HCT116 (cell line): Measurements from ENCODE around the gene FBXL7. TPM values are rescaled to one million over a fixed set of nuclear protein-coding genes. Genes with fewer than 3 reads are reported as not detected.

Source experiments
- ATAC-seq: fragments of 200-7000 bp; cut with Tn5 transposase; 2 replicates; pipeline ENCODE4 v1.9.1; 2020; ENCODE audit warnings: mild to moderate bottlenecking, moderate library complexity
- BruUV-seq: library from RNA; stranded (reverse); fragments of 400-500 nt; replicated peaks from 2 replicates; lab custom pipeline; 2021; lab: Mats Ljungman, UMichigan
- CTCF ChIA-PET: fragments of 300-600 bp; sonication (Branson Sonifier 250); formaldehyde crosslinking; loops from one replicate; lab custom pipeline; 2021; ENCODE audit warnings: antibody characterized with exemption; lab: Charles Lee
- POLR2A ChIA-PET: fragments of 300-600, 350-600 bp; sonication (Branson Sonifier 250); formaldehyde crosslinking; loops from one replicate; lab custom pipeline; 2021; ENCODE audit warnings: antibody characterized with exemption; lab: Charles Lee
- RAD21 ChIA-PET, 2 experiments: fragments of 300-600 bp; sonication (Branson Sonifier 250); formaldehyde crosslinking; loops; one replicate each; lab custom pipeline; 2023; ENCODE audit warnings: low total read pairs in 2 of 2; ENCODE audit not compliant: uncharacterized antibody in 2 of 2, unreplicated experiment in 2 of 2, low non-redundant PET in 1 of 2; lab: Charles Lee
- DNase-seq: peaks from one replicate; pipeline ENCODE4 v3.0.0-alpha.2; 2010; ENCODE audit warnings: low read depth, low spot score
- H2AFZ ChIP-seq: fragments of 200-600 bp; shearing (Covaris generic), sonication (generic); 2 replicates; pipeline ENCODE4 v1.6.1; 2017; ENCODE audit warnings: low read depth, mixed run types, mixed read lengths, antibody characterized with exemption, low read length; ENCODE audit not compliant: poor library complexity, severe bottlenecking
- H3K27ac ChIP-seq: 2 replicates; pipeline ENCODE4 v1.5.1; 2012; ENCODE audit warnings: low read depth, low read length
- H3K27me3 ChIP-seq: fragments of 200-600 bp; sonication (generic); 2 replicates; pipeline ENCODE4 v1.6.1; 2016; ENCODE audit warnings: mixed run types, low read length, mixed read lengths; ENCODE audit not compliant: insufficient read depth
- H3K36me3 ChIP-seq, 2 experiments: fragments of 200-500 bp in 1 of 2; fragments of 200-600 bp in 1 of 2; sonication (Bioruptor generic) in 1 of 2; sonication (generic) in 1 of 2; 2 replicates each; pipeline versions ENCODE4 v1.5.1 to v1.6.1; 2014 to 2016; ENCODE audit warnings: low read length in 2 of 2, inconsistent platforms in 1 of 2, mixed read lengths in 1 of 2, mixed run types in 1 of 2; ENCODE audit not compliant: insufficient read depth in 2 of 2, control insufficient read depth in 1 of 2
- H3K4me1 ChIP-seq, 2 experiments: fragments of 200-600 bp in 1 of 2; sonication (generic) in 1 of 2; 2 replicates each; pipeline versions ENCODE4 v1.5.1 to v1.6.1; 2012 to 2017; ENCODE audit warnings: low read length in 2 of 2, inconsistent platforms in 1 of 2, mild to moderate bottlenecking in 1 of 2, mixed read lengths in 1 of 2, mixed run types in 1 of 2, moderate library complexity in 1 of 2; ENCODE audit not compliant: insufficient read depth in 2 of 2, control insufficient read depth in 1 of 2
- H3K4me2 ChIP-seq: fragments of 200-600 bp; sonication (generic); 2 replicates; pipeline ENCODE4 v1.6.1; 2017; ENCODE audit warnings: mixed run types, low read length, mixed read lengths
- H3K4me3 ChIP-seq, 2 experiments: fragments of 200-600 bp in 1 of 2; sonication (generic) in 1 of 2; replicated peaks in 1 of 2; 2 replicates each; pipeline ENCODE4 v1.5.1; 2011 to 2016; ENCODE audit warnings: low read length in 2 of 2, control low read depth in 1 of 2, low read depth in 1 of 2, mild to moderate bottlenecking in 1 of 2, mixed read lengths in 1 of 2, mixed run types in 1 of 2
- H3K79me2 ChIP-seq: fragments of 200-600 bp; sonication (generic); 2 replicates; pipeline ENCODE4 v1.6.1; 2017; ENCODE audit warnings: mild to moderate bottlenecking, mixed run types, low read length, moderate library complexity, mixed read lengths; ENCODE audit not compliant: insufficient read depth
- H3K9ac ChIP-seq: fragments of 200-600 bp; sonication (generic); 2 replicates; pipeline ENCODE4 v1.6.1; 2016; ENCODE audit warnings: low read length, mixed read lengths
- H3K9me2 ChIP-seq: fragments of 200-600 bp; sonication (generic), shearing (Covaris generic); 2 replicates; pipeline ENCODE4 v1.6.1; 2017; ENCODE audit warnings: mixed run types, mild to moderate bottlenecking, moderate library complexity; ENCODE audit not compliant: insufficient read depth
- H3K9me3 ChIP-seq, 2 experiments: fragments of 200-500 bp in 1 of 2; fragments of 200-600 bp in 1 of 2; sonication (Bioruptor generic) in 1 of 2; sonication (generic) in 1 of 2; 2 replicates each; pipeline ENCODE4 v1.6.1; 2014 to 2017; ENCODE audit warnings: low read length in 2 of 2, mixed read lengths in 2 of 2, inconsistent platforms in 1 of 2, low read depth in 1 of 2, mild to moderate bottlenecking in 1 of 2, mixed run types in 1 of 2, moderate library complexity in 1 of 2; ENCODE audit not compliant: control insufficient read depth in 1 of 2, insufficient read depth in 1 of 2
- H4K20me1 ChIP-seq: fragments of 200-600 bp; sonication (generic), shearing (Covaris generic); 2 replicates; pipeline ENCODE4 v1.6.1; 2017; ENCODE audit warnings: mixed run types, mild to moderate bottlenecking, moderate library complexity; ENCODE audit not compliant: insufficient read depth
- CEBPB ChIP-seq: IDR thresholded peaks from 2 replicates; pipeline ENCODE4 v1.6.1; 2012; ENCODE audit warnings: low read depth
- EGR1 ChIP-seq: IDR thresholded peaks from 2 replicates; pipeline ENCODE4 v1.6.1; 2012; ENCODE audit warnings: low read depth
- EZH2 ChIP-seq: fragments of 200-600 bp; sonication (generic); IDR thresholded peaks from 2 replicates; pipeline ENCODE4 v1.6.1; 2017; ENCODE audit warnings: antibody characterized with exemption, mixed run types
- EZH2phosphoT487 ChIP-seq: fragments of 200-600 bp; IDR thresholded peaks from 2 replicates; pipeline ENCODE4 v1.6.1; 2018; ENCODE audit warnings: antibody characterized with exemption, borderline replicate concordance
- FOSL1 ChIP-seq: IDR thresholded peaks from 2 replicates; pipeline ENCODE4 v1.6.1; 2012; ENCODE audit warnings: low read depth
- JUND ChIP-seq: IDR thresholded peaks from 2 replicates; pipeline ENCODE4 v1.6.1; 2012
- MAX ChIP-seq: IDR thresholded peaks from 2 replicates; pipeline ENCODE4 v1.6.1; 2012
- POLR2A ChIP-seq: IDR thresholded peaks from 2 replicates; pipeline ENCODE4 v1.7.0; 2011; ENCODE audit warnings: borderline replicate concordance; ENCODE audit not compliant: insufficient read depth, insufficient read length; ENCODE audit errors: extremely low read depth
- RAD21 ChIP-seq: IDR thresholded peaks from 2 replicates; pipeline ENCODE4 v1.6.1; 2012; ENCODE audit warnings: low read depth, mild to moderate bottlenecking
- SIN3A ChIP-seq: IDR thresholded peaks from 2 replicates; pipeline ENCODE4 v1.6.1; 2012; ENCODE audit warnings: low read depth
- SRF ChIP-seq: IDR thresholded peaks from 2 replicates; pipeline ENCODE4 v1.6.1; 2012; ENCODE audit warnings: low read depth
- ZNF274 ChIP-seq: fragments of 200-500 bp; sonication (Bioruptor generic); IDR thresholded peaks from 2 replicates; pipeline ENCODE4 v1.6.1; 2014; ENCODE audit warnings: mild to moderate bottlenecking, low read depth, low read length, inconsistent platforms
- intact Hi-C: fragments of 100-400 bp; cut with micrococcal nuclease; formaldehyde crosslinking; loops from 2 replicates; pipeline ENCODE4 v1.10.0; 2022
- total RNA-seq: library from RNA; stranded (reverse); gene quantifications from one replicate; pipeline ENCODE4 v1.2.1, GENCODE V29; 2021; ENCODE audit not compliant: unreplicated experiment

The FBXL7 gene
- total RNA-seq, 1 experiment from 2014 or later = 0.05 TPM

GRCh38 chr5:15575666-15576065 is 75.7 kb downstream of the FBXL7 start:
- ChIA-PET POLR2A (no interaction called here), CTCF (no interaction called here), RAD21 (no interaction called here)
- Histone ChIP-seq H3K36me3 (no peaks in the 10 kb centered on the region), H3K27ac (no peak overlapping the region), H2AFZ (no peak overlapping the region), H3K4me3 (no peak overlapping the region), H3K9me2 (no peaks in the 10 kb centered on the region), H3K4me1 (no peaks in the 10 kb centered on the region), H3K4me2 (no peak overlapping the region), H4K20me1 (no peaks in the 10 kb centered on the region), H3K27me3 (no peaks in the 10 kb centered on the region), H3K9me3 (peaks cover 10 to 14% of the 10 kb centered on the region in 2 experiments; a peak in 2 of 4 replicates), H3K9ac (no peak overlapping the region), H3K79me2 (no peaks in the 10 kb centered on the region)
- DNase-seq (no peak), ATAC-seq (no peak)
- intact Hi-C loops = no loop called here
- no TSS peak for BruUV-seq
- TF ChIP-seq EZH2phosphoT487 (no peak), MAX (no peak), FOSL1 (no peak), SIN3A (no peak), EGR1 (no peak), ZNF274 (no peak), RAD21 (no peak), CEBPB (no peak), EZH2 (no peak), SRF (no peak)
- TF ChIP-seq, all 23 proteins: peak for 0

GRCh38 chr5:15577132-15577531 is 77.2 kb downstream of the FBXL7 start:
- no peak overlapping the region for H3K27ac ChIP-seq
- H3K9me2 ChIP-seq = no peaks in the 10 kb centered on the region
- H3K27me3 ChIP-seq = no peaks in the 10 kb centered on the region
- ATAC-seq (no peak), DNase-seq (no peak)
- ChIA-PET CTCF (no interaction called here), RAD21 (no interaction called here), POLR2A (no interaction called here)
- H3K4me1 ChIP-seq = no peaks in the 10 kb centered on the region
- H3K4me3 ChIP-seq = no peak overlapping the region
- no peak overlapping the region for H3K4me2 ChIP-seq
- TF ChIP-seq SRF (no peak), EGR1 (no peak), JUND (no peak), CEBPB (no peak), POLR2A (no peak), FOSL1 (no peak), EZH2 (no peak)
- TF ChIP-seq, all 23 proteins: peak for 0
- no peak overlapping the region for H3K9ac ChIP-seq
- no peaks in the 10 kb centered on the region for H3K36me3 ChIP-seq
- H4K20me1 ChIP-seq = no peaks in the 10 kb centered on the region
- intact Hi-C loops = no loop called here
- H2AFZ ChIP-seq = no peak overlapping the region
- H3K79me2 ChIP-seq = no peaks in the 10 kb centered on the region
- no TSS peak for BruUV-seq
- H3K9me3 ChIP-seq = peaks cover 13 to 18% of the 10 kb centered on the region in 2 experiments; a peak in 2 of 4 replicates
